ENCODE results near the gene SLIT1.
A peak's percentile ranks its signal among the peaks of the same experiment; 100 is the strongest.

Gene SLIT1

DNA sequence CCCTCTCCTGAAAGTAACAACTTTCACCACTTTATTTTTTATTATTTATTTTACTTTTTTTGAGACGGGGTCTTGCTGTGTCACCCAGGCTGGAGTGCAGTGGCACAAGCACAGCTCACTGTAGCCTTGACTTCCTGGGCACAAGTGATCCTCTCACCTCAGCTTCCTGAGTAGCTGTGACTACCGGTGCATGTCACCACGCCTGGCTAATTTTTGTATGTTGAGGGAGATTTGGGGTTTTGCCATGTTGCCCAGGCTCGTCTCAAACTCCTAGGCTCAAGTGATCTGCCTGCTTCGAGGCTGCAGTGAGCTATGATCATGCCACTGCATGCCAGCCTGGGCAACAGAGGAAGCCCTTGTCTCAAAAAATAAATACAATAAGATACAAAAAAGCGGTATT lies 14.9 kb upstream of the SLIT1 start:
- DNase-seq = no peak

DNA sequence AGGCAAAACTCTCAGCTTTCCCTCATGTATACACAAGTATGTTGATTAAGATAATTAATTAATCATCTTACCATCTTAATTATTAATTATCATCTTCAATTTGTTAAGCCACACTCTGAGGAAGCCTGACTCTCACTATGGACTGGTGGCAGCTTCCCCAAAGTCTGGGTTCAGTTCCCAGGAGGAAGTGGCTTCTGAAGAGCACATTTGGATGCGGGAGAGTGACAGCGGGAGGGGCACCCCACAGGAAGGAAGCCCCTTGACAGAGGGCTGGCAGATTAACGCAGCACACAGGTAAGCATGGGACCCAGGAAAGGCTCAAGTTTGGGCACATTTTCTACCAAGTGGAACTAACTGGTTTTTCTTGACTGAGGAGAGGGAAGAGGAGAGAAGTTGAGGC lies 13.4 kb upstream of the SLIT1 start:
- no peak for DNase-seq

DNA sequence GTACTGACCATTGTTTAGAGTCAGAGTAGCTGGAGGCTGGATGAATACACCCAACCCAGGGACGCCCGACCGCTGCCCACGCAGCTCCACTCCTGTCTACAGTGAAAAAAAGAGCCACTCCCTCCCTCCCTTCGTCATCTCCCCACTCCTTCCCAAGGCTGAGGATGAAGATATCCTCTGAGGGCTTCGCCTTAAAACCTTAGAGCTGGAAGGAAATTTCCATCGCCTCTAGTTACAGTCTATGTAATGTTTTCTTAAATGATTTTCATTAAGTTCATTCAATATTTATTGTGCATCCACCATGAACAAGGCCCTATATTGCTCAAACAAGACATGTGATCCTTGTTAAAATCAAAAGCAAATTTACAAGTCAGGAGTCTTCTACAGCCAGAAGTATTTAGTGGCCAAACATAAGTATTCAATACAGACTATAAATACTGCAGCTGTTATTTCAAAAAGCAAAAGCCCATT lies 11.3 kb upstream of the SLIT1 start:
- DNase-seq = no peak

DNA sequence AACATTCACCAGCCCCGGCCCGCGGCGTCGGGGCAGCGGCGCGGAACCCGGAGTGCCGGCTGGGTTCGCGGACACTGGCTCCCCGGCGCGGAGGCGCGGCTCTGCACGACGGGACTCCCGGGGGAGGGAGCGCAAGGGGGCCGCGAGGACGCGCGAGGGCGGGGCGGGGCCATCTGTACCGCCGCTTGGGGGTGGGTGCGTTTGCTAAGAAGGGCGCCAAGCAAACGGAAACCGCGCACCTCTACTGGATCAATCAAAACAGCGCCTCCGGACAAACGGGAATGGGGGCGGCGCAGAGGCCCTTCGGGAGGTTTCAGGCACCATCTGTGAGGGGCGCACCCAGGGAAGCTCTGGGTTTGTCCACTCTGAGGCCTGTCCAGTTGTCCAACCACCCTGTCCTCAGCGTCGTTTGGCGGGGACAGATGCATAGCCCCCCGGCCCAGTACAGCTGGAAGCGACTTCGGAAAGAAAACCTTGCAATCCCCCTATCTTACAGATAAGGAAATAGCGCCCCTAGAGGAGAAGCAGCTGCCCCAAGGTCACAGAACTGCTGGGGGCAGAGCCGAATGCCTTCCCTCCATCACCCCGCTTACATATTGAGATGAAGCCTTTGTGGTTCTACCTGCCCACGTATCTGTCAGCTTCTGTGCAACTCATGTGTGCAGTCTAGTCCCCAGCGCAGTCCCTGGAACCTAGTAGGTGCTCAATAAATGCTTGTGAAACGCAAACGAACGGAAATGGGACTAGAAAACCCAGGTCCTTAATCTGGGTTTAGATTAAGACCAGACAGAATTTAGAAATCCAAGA lies 10.7 kb upstream of the SLIT1 start:
- peak; percentile 54 for DNase-seq

DNA sequence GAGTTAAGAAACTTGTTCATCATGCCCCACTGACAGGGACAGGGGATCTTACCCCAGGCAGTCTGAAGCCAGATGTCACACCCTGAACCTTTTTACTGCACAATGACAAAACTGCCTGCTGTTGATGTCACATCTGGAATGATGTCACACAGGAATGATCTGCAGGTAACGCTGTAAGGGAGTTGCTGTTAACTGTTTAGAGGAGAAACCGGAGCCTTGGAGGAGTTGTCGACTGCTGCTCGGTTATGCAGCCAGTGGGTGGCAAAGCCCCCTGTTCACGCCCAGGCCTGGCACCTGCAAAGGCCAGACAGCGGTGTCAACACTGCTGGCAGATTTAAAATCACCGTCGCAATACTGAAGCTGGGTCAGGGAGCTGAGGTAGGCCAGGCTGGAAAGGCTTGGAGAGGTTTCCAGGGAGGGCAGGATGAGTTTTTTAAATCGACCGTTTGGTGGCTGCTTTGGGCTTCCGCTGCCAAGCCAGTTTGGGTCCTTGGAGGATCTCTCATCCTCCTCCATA lies 10.0 kb upstream of the SLIT1 start:
- no peak for DNase-seq

DNA sequence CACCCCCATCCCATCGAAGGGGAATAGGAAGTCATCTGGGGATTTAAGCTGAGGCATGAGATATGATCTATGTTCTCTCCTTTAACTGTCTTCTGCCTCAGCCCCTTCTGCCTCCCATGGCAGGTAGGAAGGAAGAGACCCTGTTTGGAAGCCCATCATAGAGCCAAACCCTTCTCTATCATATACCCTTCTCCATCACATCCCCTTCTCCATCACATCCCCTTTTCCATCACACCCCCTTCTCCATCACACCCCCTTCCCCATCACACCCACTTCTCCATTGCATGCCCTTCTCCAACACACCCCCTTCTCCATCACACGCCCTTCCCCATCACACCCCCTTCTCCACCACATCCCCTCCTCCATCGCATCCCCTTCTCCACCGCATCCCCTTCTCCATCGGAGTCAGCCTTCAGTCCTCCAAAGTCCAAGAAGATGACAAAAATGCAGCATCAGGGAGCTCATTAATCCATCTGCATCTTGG lies 7.2 kb upstream of the SLIT1 start:
- no peak for DNase-seq

DNA sequence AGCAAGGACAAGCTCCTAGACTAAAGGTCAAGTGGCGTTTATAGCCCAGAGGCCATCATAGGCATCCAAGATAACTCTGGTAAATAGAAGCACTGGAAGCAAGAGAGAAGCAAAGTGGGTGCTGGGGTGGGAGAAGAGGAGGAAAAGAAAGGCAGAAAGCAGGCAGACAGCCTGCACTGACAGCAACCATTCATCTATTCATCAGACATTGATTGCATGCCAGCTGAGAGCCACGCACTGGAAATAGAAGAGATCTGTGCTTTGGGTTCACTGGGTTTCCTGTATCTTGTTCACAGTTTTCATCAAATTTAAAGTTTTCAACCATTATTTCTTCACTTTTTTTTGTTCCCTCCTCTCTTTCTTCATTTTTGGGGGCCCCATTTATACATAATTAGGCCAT lies 4.7 kb upstream of the SLIT1 start:
- DNase-seq = no peak

DNA sequence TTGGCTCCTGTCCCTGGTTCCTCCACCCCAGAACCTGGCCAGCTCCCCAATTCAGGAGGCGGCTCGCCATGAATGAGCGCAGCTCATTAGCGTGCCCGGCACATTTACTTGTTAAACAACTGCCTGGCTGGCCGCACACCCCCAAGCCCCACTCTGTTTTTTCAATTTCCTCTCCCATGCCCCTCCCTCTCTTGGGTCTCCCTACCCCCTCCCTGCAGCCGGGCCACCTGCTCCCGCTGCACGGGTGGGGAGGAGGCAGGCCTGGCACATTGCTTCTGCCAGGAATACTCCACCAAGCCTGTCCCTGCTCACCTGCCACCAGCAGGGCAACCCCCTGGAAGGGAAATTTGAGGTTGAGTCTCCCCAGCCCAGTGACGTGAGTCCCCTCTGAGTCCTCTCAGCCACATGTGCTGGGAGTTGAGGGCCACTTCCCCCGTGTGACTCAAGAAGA lies 2.5 kb upstream of the SLIT1 start:
- DNase-seq = no peak

DNA sequence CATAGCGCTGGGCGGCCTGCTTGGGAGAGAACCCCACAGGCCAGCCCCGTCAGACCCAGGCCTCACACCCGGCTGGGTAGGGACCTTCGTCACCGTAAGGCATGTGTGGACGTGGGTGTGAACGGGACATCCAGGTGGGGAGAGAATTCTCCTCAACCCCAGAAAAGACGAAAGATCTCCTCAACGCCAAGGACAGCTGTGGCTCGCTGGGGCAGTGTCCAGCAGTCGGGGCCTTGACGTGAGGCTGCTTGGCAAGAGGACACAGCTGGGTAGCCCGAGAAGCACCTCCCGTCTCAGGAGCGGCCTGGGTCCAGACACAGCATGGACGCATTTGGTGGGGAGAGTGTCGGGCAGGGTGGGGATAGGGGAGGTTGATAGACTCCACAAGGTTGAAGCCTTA lies 1.2 kb upstream of the SLIT1 start:
- DNase-seq = no peak

DNA sequence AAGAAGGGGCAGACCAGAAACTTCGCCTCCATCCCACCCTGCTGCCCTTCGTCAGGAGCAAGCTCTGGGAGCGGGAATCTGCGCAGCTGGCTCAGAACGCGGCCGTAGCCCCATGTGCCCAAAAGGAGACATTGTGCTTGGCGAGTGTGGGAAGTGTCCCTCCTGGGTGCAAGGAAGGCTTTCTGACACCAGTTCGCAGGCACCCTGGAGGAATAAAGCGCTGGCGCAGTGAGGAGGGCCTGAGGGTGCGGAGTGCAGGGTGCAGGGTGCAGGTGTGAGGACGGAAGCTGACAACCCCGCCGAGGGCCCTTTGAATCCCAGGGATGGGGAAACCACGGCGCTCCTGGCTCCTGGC lies 811 bp downstream of the SLIT1 start:
- DNase-seq = no peak

DNA sequence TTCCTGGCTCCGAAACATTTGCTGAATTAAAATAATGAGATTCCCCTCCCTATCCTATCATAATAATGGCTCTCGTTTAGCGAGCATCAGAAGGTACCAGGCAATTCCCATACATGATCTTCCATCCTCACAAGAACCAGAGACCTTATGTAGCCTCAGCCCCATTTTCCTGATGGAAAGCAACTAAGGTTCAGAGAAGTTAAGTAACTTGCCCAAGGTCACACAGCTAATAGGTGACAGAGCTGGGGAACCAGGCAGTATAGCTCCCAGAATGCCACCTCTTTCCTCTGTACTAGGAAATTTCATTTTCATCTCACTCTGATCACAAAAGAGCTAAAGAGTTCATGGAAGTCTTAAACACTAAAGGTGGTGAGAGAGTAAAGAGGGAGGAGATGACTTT lies 2.4 kb downstream of the SLIT1 start:
- DNase-seq = no peak

DNA sequence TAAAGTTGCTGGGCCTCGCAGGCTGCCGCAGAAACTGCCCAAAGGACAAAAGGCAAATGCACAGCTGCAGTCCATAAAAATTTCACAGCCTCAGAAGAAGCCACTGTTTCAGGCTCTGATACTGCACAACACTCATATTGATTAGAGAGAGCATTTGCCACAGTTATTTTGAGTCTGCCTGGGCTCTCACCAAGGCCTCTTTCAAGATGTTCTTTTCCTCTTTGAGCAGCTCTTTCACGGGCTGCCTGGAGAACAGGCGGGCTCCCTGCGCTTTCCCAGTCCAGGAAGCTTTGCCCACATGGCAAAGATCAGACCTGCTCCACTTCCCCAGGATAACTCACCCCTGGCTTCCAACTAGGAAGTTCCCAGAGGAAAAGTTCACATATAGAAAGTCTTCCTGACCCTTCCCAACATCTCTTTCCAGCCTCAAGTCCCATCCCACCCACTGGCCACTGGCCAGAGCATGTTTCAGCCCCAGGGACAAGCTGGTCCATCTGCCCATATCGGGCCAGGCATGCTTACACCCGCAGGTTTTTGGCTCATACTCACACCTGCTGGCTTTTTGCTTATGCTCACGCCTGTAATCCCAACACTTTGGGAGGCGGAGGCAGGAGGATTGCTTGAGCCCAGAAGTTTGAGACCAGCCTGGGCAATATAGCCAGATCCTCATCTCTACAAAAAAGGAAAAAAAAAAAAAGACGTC lies 3.3 kb downstream of the SLIT1 start:
- DNase-seq = no peak

DNA sequence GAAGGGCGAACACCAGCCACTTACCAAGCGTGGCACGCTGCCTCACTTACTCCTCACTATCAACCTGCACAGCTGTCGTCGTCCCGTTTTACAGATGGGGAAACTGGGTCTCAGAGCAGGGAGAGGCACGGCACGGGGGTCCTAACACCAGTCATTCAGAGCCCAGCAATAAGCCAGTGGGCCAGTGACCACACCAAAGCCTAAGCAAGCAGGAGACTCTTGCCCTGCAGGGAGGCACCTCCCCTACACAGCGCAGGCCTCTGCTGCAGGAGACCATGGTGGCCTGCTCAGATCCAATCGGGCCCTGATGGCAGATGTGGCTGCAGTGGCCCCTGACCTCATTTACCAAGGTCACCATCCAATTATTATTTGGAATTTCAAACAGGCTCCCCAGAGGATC lies 4.8 kb downstream of the SLIT1 start:
- no peak for DNase-seq

DNA sequence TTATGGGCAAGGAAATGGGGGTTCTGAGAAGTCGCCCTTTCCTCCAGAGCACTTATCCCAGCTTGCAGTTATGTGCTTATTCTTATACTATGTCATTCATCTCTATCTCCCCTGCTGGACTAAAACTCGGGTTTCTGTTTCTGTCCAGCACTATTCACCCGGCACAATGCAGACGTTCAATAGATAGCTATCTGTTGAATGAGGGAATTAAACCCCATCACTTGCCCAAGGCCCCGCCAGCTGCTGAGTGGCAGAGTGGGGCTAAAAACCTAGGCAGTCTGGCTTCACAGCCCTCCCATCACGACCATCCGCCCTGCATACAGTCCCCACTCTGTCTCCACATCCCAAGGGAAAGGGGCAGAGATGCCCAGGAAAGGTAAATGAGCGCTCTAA lies 5.4 kb downstream of the SLIT1 start:
- no peak for DNase-seq

DNA sequence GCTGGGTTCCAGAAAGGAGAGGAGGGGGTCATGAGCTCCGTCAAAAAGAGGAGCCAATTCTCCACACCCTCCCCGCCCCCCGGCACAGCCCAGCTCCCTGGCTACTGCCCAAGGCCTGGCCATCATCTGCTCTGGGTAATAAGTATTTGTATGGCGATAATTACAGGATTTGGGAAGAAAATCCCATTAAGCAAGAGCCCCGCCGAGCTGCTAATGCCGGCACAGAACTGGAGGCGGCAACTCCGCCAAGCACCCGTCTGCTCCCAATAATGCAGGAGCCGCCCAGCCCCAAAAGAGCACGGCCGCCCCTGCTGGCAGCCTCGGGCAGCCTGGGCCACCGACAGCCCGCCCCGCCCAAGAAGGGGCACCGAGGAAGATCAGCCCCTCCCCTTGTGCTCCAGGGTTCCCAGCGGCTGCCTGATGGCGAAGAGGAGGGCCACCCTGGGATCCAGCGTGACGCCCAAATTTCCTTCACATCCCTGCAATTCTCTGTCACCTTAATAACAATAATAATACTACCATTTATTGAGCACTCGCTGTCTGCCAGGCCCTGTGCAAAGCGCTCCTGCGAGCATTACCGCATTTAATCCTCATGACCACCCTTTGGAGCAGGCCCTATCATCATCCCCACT lies 5.9 kb downstream of the SLIT1 start:
- peak; percentile 13 for DNase-seq

DNA sequence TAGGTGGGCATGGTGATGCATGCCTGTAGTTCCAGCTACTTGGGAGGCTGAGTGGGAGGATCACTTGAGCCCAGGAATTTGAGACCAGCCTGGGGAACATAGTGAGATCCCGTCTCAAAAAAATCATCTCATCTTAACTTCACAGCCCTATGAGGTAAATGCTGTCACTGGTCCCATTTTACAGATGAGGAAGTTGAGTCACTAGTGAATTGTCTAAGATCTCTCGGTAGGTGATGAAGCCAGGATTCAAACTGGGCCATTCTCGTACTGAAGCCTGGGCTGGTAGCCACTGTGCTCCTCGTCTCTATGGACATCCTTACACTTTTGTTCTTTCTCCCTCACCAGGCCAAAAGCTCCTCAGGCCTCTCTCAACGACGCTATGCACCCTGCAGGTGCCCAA lies 6.4 kb downstream of the SLIT1 start:
- no peak for DNase-seq

DNA sequence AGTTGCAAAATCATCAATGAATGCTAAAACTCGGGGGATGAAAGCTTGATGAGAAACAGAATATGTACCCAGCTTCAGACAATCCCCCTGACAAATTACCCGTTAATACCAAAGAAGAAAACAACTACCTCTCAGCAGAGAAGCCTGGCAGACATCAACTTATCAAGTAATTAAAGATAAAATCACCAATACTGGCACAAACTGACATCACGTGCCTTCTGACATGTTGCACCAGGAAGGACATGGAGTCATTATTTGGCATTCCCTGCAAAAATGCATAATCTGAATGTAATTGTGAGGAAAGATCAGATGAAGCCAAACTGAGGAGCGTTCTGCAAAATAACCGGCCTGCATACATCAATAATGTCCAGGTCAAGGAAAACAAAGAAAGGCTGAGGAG lies 7.7 kb downstream of the SLIT1 start:
- no peak for DNase-seq

DNA sequence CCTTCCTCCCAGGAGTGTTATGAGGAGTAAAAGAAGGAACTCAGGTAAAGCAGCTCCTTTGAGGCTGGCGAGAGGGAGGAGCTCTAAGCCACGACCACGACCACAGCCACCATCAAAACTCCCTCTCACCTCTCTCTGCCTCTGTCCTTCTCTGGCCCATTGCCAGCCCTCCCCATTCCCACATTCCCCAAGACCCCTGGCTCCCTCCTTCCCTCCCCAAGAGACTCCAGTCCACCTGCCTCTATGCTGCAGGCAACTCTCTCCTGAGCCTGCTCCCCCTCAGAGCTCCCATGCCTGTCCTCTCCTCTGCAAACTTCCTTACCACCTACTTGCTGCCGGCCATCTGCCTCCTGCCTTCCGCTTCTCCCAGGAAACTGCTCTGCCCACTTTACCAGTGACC lies 9.5 kb downstream of the SLIT1 start:
- no peak for DNase-seq

DNA sequence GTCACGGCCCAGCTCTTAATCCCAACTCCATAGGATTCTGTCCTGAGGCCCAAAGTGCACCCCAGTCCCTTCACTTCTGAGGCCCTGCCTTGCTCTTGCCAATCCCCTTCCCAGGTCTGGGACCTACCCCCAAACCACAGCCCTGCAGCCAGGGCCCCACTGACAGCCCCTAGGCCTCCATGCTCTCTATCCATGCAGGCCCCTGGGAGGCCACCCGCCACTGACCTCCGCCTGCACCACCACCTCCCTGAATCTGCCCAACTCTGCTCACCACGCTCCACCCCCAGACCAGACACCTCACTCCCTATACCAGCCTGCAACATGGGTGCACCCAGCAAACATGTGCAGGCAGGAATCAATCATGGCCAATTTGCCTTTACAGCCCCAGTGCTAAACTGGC lies 10.2 kb downstream of the SLIT1 start:
- no peak for DNase-seq

DNA sequence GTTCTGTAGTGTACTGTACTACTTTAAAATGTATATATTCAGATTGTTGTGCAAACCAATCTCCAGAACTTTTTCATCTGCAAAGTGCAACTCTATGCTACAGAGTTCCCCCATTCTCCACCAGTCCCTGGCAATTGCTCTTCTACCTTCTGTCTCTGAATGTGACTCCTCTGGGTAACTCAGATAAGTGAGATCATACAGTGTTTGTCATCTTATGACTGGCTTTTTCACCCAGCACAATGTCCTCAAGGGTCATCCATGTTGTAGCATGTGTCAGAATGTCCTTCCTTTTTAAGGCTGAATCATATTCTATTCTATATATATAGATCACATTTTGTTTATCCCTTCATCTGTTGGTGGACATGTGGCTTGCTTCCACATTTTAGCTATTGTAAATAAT lies 10.8 kb downstream of the SLIT1 start:
- DNase-seq = no peak

DNA sequence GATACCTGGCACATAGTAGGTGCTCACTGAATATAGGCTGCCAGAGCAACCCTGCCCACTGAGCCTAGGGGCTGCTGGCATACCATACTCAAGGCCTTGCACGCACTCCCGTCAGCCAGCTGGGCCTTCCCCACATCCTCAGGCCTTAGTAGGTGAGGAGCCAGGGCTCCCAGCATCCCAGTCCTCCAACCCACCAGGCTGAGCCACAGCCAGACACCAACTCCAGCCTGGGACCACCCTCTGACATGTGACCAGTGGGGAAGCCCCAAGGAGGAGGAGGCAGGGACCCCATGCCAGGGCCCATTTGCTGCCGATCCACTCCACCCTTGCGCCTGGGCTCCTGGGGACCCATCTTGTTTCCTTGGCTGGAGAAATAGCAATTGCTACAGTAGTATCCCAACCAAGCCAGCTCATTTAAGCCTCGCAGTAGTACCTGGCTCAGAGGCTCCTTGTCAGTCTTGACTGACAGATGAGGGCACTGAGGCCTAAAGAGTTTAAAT lies 11.4 kb downstream of the SLIT1 start:
- DNase-seq = no peak

DNA sequence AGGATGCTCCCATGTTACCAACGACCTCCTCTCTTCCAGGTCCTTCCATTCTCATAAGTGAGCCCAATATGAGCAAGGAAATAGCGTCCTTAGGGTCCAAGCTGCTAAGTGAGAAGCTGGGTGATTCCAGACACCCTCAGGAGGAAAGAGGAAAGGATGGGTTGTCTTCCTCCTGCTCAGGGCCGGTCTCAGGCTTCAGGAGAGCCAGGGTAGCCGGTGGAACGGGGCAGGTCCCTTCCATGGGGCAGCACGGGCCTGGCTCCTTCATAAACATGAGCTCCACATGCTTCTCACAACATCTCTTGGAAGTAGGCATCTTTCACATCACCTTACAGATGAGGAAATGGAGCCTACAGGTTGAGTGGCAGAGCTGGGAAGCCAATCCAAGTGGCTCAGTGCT lies 12.7 kb downstream of the SLIT1 start:
- DNase-seq = no peak

DNA sequence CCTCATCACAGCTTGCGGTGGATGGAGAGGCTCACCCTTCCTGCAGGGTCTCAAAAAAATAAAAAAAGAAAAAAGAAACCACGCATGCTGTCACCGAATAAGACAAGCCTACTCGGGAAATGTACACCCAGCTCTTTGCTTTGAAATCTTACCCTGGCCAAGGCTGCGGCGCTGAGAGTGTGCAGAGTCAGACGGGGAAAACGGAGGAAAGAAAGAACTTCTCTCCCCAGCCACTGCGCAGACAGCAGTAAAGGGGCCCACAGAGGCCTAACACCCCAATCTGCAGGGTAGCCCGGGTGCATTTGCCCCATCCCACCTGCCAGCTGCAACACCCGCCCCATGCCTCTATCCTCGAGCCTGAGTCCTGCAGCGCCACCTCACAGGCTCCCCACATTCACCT lies 14.8 kb downstream of the SLIT1 start:
- DNase-seq = no peak

Measured in fibroblast of skin of back (primary cell).